ENCODE results near the gene FBXO46. TPM values are rescaled to one million over a fixed set of nuclear protein-coding genes. Genes with fewer than 3 reads are reported as not detected.

Gene FBXO46
- total RNA-seq, 1 experiment from 2014 or later = 43.9 TPM

DNA sequence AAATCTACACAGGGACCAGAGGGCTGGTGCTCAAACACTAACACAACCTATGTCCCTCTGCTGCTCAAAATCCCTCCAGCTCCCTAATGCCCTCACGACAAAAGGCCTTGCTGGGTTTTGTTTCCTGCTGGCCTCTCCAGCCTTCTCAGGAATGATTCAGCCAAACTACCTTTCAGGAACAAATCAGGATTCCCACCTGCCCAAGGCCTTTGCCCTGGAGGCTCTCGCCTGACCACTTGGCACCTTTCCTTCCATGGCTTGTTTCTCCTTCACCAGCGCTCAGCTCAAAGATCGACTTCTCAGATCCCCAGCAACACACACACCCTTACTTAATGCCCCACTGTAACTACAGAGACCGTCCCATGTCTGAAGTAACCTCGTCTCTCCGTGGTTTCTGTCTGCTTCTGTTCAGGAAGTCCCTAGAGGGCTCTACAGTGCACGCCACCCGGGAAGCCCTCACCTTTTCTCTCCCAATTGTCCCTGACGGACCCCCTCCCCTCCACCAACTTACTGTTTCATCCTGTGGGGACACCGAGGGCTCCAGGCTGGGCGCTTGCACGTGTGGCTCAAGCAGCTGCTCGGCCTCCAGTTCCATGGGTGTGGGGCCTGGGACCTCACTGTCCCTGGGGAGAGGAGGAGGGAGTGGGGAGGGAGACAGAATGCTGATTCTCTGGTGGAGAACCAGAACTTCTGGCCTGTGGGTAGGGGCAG, 41.6 kb upstream of the FBXO46 start:
- Histone ChIP-seq H3K27ac (ENCODE audit: insufficient read length, low read depth, low read length) (no peak overlapping the region), H4K20me1 (ENCODE audit: control insufficient read depth, insufficient read depth, insufficient read length) (no peaks in the 10 kb centered on the region), H2BK20ac (ENCODE audit: low read depth, low read length, poor library complexity, severe bottlenecking) (no peak overlapping the region), H2BK15ac (ENCODE audit: low read depth, low read length) (no peak overlapping the region), H3K56ac (ENCODE audit: insufficient read length, low read depth, low read length) (no peak overlapping the region), H2BK12ac (ENCODE audit: insufficient read length, low read depth, low read length) (no peak overlapping the region), H3K4me2 (ENCODE audit: insufficient read depth, insufficient read length, low read length) (no peak overlapping the region), H3K9ac (ENCODE audit: extremely low read depth, insufficient read length, low read length) (no peak overlapping the region), H4K5ac (ENCODE audit: insufficient read length, low read depth, low read length) (no peak overlapping the region), H2AK5ac (ENCODE audit: insufficient read length, low read length) (no peak overlapping the region), H3K14ac (ENCODE audit: insufficient read depth, low read length) (no peak overlapping the region), H2BK5ac (ENCODE audit: insufficient read length, low read length) (no peak overlapping the region), H3K79me1 (ENCODE audit: insufficient read depth, low read depth, low read length, poor library complexity, severe bottlenecking) (no peaks in the 10 kb centered on the region), H3K27me3 (ENCODE audit: insufficient read depth, low read length) (no peaks in the 10 kb centered on the region), H3K23ac (ENCODE audit: insufficient read length, low read depth, low read length) (no peak overlapping the region), H3K18ac (ENCODE audit: insufficient read length, low read depth, low read length) (no peak overlapping the region), H4K91ac (ENCODE audit: insufficient read length, low read depth, low read length) (no peak overlapping the region), H3K23me2 (ENCODE audit: insufficient read length, low read depth, low read length, poor library complexity, severe bottlenecking) (peaks cover 14% of the 10 kb centered on the region), H2BK120ac (ENCODE audit: low read depth, low read length, poor library complexity, severe bottlenecking) (no peak overlapping the region), H4K8ac (replicated peaks; ENCODE audit: insufficient read length, low read depth, low read length) (no peak overlapping the region), H3T11ph (ENCODE audit: low read length) (no peak overlapping the region), H3K9me3 (ENCODE audit: control insufficient read depth, low read depth, low read length) (no peaks in the 10 kb centered on the region), H3K79me2 (ENCODE audit: insufficient read depth, low read length) (no peaks in the 10 kb centered on the region), H2AFZ (ENCODE audit: low read length) (no peak overlapping the region), H3K4me1 (ENCODE audit: insufficient read depth, low read length) (no peaks in the 10 kb centered on the region), H3K4ac (ENCODE audit: low read depth, low read length) (no peak overlapping the region)
- DNase-seq = no peak
- Mint-ChIP-seq H3K27ac (peak overlapping the region in 1 of 3 experiments; percentile 56; a peak in 3 of 7 replicates), H3K27me3 (ENCODE audit: low read depth) (peaks cover 3% of the 10 kb centered on the region), H3K36me3 (ENCODE audit: insufficient read depth in 1 of 3, low read depth in 3 of 3) (peaks cover 9 to 35% (median 25%) of the 10 kb centered on the region in 3 experiments), H3K4me1 (peaks cover 7 to 13% of the 10 kb centered on the region in 2 experiments), H3K4me3 (peak overlapping the region in 1 of 2 experiments; percentile 6; a peak in 2 of 5 replicates), H3K9me3 (no peaks in the 10 kb centered on the region; a peak in 1 of 5 replicates)
- TF ChIP-seq, protein P1, sequence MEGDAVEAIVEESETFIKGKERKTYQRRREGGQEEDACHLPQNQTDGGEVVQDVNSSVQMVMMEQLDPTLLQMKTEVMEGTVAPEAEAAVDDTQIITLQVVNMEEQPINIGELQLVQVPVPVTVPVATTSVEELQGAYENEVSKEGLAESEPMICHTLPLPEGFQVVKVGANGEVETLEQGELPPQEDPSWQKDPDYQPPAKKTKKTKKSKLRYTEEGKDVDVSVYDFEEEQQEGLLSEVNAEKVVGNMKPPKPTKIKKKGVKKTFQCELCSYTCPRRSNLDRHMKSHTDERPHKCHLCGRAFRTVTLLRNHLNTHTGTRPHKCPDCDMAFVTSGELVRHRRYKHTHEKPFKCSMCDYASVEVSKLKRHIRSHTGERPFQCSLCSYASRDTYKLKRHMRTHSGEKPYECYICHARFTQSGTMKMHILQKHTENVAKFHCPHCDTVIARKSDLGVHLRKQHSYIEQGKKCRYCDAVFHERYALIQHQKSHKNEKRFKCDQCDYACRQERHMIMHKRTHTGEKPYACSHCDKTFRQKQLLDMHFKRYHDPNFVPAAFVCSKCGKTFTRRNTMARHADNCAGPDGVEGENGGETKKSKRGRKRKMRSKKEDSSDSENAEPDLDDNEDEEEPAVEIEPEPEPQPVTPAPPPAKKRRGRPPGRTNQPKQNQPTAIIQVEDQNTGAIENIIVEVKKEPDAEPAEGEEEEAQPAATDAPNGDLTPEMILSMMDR (conservative IDR thresholded peaks at IDR 0.05) = no peak
- no CpG with 5 or more reads among the region's 14 CpGs for WGBS (ENCODE audit: extremely low coverage, insufficient read length, low lambda C conversion rate)
